K562 (cell line): ENCODE measurements around the gene MARCHF9. TPM values are rescaled to one million over a fixed set of nuclear protein-coding genes. Genes with fewer than 3 reads are reported as not detected.
A peak's percentile ranks its signal among the peaks of the same experiment; 100 is the strongest.

Experiments used
- ATAC-seq: fragments of 200-7000 bp; cut with Tn5 transposase; 3 replicates; pipeline ENCODE4 v1.9.1; 2020; ENCODE audit warnings: moderate library complexity
- BruUV-seq: library from RNA; stranded (reverse); fragments of 400-500 nt; replicated peaks from 2 replicates; lab custom pipeline; 2021; lab: Mats Ljungman, UMichigan
- CTCF ChIA-PET: fragments of 300-600 bp; formaldehyde crosslinking; extraction: SDS; loops from one replicate; lab custom pipeline; 2021; ENCODE audit warnings: low intra/inter-chr PET ratio; lab: Yijun Ruan, JAX
- POLR2A ChIA-PET: fragments of 300-600, 350-650 bp; sonication (Branson Sonifier 250); formaldehyde crosslinking; extraction: SDS; loops from one replicate; lab custom pipeline; 2021; ENCODE audit warnings: antibody characterized with exemption, inconsistent platforms; lab: Yijun Ruan, JAX
- DNase-seq, 4 experiments: peaks; one replicate each; pipeline versions ENCODE4 v3.0.0 to v3.0.0-alpha.2; 2011 to 2018; ENCODE audit warnings: low spot score in 3 of 4, mixed read lengths in 3 of 4; ENCODE audit errors: extremely low read depth in 1 of 4
- FAIRE-seq: peaks from 2 replicates; lab custom pipeline; 2011; peaks lifted over from hg19 to GRCh38; lab: Jason Lieb, UNC
- H2AFZ ChIP-seq: 2 replicates; pipeline ENCODE4 v1.6.0; 2011; ENCODE audit warnings: low read depth, low read length, control low read depth, inconsistent platforms
- H3K27ac ChIP-seq: fragments of 200-600 bp; 3 replicates; pipeline ENCODE4 v1.8.0; 2011; ENCODE audit warnings: low read depth, mild to moderate bottlenecking, control low read depth, inconsistent platforms, low read length, moderate library complexity, mixed read lengths; ENCODE audit errors: extremely low read depth
- H3K27me3 ChIP-seq, 2 experiments: fragments of 300-600 bp in 1 of 2; 2 replicates in 1 of 2; 3 replicates in 1 of 2; pipeline versions ENCODE4 v1.6.0 to v1.8.0; 2011; ENCODE audit warnings: inconsistent platforms in 2 of 2, low read length in 2 of 2, mild to moderate bottlenecking in 1 of 2, mixed read lengths in 1 of 2, moderate library complexity in 1 of 2; ENCODE audit not compliant: control insufficient read depth in 2 of 2, insufficient read depth in 2 of 2
- H3K36me3 ChIP-seq: fragments of 300-600 bp; 3 replicates; pipeline ENCODE4 v1.8.0; 2011; ENCODE audit warnings: mild to moderate bottlenecking, low read length, inconsistent platforms; ENCODE audit not compliant: control insufficient read depth, insufficient read depth
- H3K4me1 ChIP-seq, 2 experiments: fragments of 200-600 bp in 1 of 2; replicated peaks in 1 of 2; 2 replicates in 1 of 2; 3 replicates in 1 of 2; pipeline versions ENCODE4 v1.5.1 to v1.8.0; 2011; ENCODE audit warnings: inconsistent platforms in 2 of 2, low read length in 2 of 2, mild to moderate bottlenecking in 1 of 2, mixed read lengths in 1 of 2, moderate library complexity in 1 of 2; ENCODE audit not compliant: control insufficient read depth in 2 of 2, insufficient read depth in 2 of 2
- H3K4me2 ChIP-seq: 2 replicates; pipeline ENCODE4 v1.6.1; 2011; ENCODE audit warnings: low read length, control low read depth, inconsistent platforms, mixed read lengths; ENCODE audit not compliant: insufficient read depth
- H3K4me3 ChIP-seq: fragments of 200-600 bp; sonication (generic), shearing (Covaris generic); 2 replicates; pipeline ENCODE4 v1.5.1; 2016; ENCODE audit warnings: control low read depth, inconsistent platforms
- H3K79me2 ChIP-seq: fragments of 200-600 bp; 3 replicates; pipeline ENCODE4 v1.8.0; 2011; ENCODE audit warnings: low read length, inconsistent platforms; ENCODE audit not compliant: control insufficient read depth, insufficient read depth
- H3K9ac ChIP-seq, 2 experiments: 2 replicates each; pipeline versions ENCODE4 v1.6.0 to v1.6.1; 2011; ENCODE audit warnings: low read depth in 2 of 2, low read length in 2 of 2, control low read depth in 1 of 2, inconsistent platforms in 1 of 2, mild to moderate bottlenecking in 1 of 2, mixed read lengths in 1 of 2; ENCODE audit not compliant: insufficient read depth in 1 of 2
- H3K9me1 ChIP-seq: one replicate; pipeline ENCODE4 v1.6.0; 2011; ENCODE audit warnings: inconsistent platforms, mild to moderate bottlenecking, low read length, moderate library complexity; ENCODE audit not compliant: control insufficient read depth, insufficient read depth
- H3K9me3 ChIP-seq: replicated peaks from 2 replicates; pipeline ENCODE4 v1.5.1; 2011; ENCODE audit warnings: low read depth, low read length, inconsistent platforms; ENCODE audit not compliant: control insufficient read depth, insufficient read depth
- H4K20me1 ChIP-seq: replicated peaks from 2 replicates; pipeline ENCODE4 v1.6.1; 2011; ENCODE audit warnings: low read length, inconsistent platforms, mixed read lengths; ENCODE audit not compliant: control insufficient read depth, insufficient read depth
- ATF3 ChIP-seq, 2 experiments: fragments of 450-650 bp in 1 of 2; sonication (generic) in 1 of 2; formaldehyde crosslinking in 1 of 2; IDR thresholded peaks in 1 of 2; conservative IDR thresholded peaks in 1 of 2; 2 replicates each; pipeline versions ENCODE4 v1.6.1 to v1.8.1; 2016 to 2023; ENCODE audit warnings: mild to moderate bottlenecking in 2 of 2, moderate library complexity in 2 of 2, inconsistent platforms in 1 of 2, missing genetic modification reagents in 1 of 2
- CBFA2T3 ChIP-seq: fragments of 450-650 bp; IDR thresholded peaks from 2 replicates; pipeline ENCODE4 v1.6.1; 2017
- ILK ChIP-seq: fragments of 450-650 bp; IDR thresholded peaks from 2 replicates; pipeline ENCODE4 v1.6.1; 2016; ENCODE audit warnings: missing genetic modification characterization, low read depth, mild to moderate bottlenecking, missing compliant biosample characterization, moderate library complexity, borderline replicate concordance
- POLR3A ChIP-seq: IDR thresholded peaks from 2 replicates; pipeline ENCODE4 v1.6.1; 2011; ENCODE audit warnings: borderline replicate concordance, mild to moderate bottlenecking, moderate library complexity; ENCODE audit not compliant: insufficient read length, insufficient read depth; ENCODE audit errors: extremely low read depth
- RFX1 ChIP-seq: fragments of 450-650 bp; IDR thresholded peaks from 2 replicates; pipeline ENCODE4 v1.6.1; 2016; ENCODE audit warnings: mild to moderate bottlenecking, moderate library complexity
- WGBS: fragments of 100-300 bp; shearing (Covaris generic); methylation state at CpG from one replicate; pipeline ENCODE4 v1.1.6; 2016; ENCODE audit warnings: low coverage, mixed read lengths; ENCODE audit not compliant: insufficient coverage; ENCODE audit errors: missing lambda C conversion rate; 5-methylcytosine and 5-hydroxymethylcytosine counted together
- in situ Hi-C: fragments of 300-500 bp; cut with MboI; formaldehyde crosslinking; loops from 4 replicates; pipeline ENCODE4 v1.15.0; 2018; ENCODE audit warnings: inconsistent platforms, mixed read lengths
- intact Hi-C: fragments of 100-400 bp; cut with micrococcal nuclease; formaldehyde crosslinking; loops from 2 replicates; pipeline ENCODE4 v1.14.2; 2022
- polyA plus RNA-seq, 8 experiments: library from polyadenylated mRNA; depleted of rRNA in 4 of 8; stranded (reverse) in 5 of 8; unstranded in 3 of 8; fragments of >200 nt; fragmentation: Nextera tagmentation in 2 of 8; fragmentation: Illumina TruSeq in 1 of 8; extraction: Ambion mirVana in 2 of 8; extraction: Trizol in 1 of 8; gene quantifications; 2 replicates each; pipeline versions ENCODE4 v1.2.1 to v1.2.3, GENCODE V29; 2011 to 2014; ENCODE audit warnings: inconsistent platforms in 1 of 8, missing spikeins in 1 of 8
- total RNA-seq, 7 experiments: library from RNA; depleted of rRNA in 6 of 7; stranded (reverse); fragments of >200 nt in 6 of 7; fragmentation: Illumina TruSeq in 2 of 7; extraction: Trizol in 2 of 7; gene quantifications; 2 replicates each; pipeline versions ENCODE4 v1.2.1 to v1.2.3, GENCODE V29; 2011 to 2021; ENCODE audit warnings: low replicate concordance in 1 of 7
- TF ChIP-seq, protein P1 (sequence below), 3 experiments: IDR thresholded peaks in 2 of 3; conservative IDR thresholded peaks in 1 of 3; 2 replicates each; pipeline ENCODE4 v1.5.1; 2011 to 2012; ENCODE audit warnings: low read length in 3 of 3, mild to moderate bottlenecking in 3 of 3, control low read depth in 2 of 3, improper control_type of control experiment in 1 of 3, inconsistent platforms in 1 of 3, low read depth in 1 of 3, mixed read lengths in 1 of 3, moderate library complexity in 1 of 3; ENCODE audit not compliant: insufficient read depth in 2 of 3

MARCHF9 gene
- total and polyA plus RNA-seq, 9 of the 15 experiments (the other 6 are each of a cell fraction or from before 2014, with no cell fraction given) = 0.80 to 12.4 (median 6.2) TPM

GRCh38 chr12:57735198-57735855, 19.6 kb upstream of the MARCHF9 start:
- Histone ChIP-seq H3K27ac (no peak overlapping the region), H4K20me1 (no peaks in the 10 kb centered on the region), H3K36me3 (no peaks in the 10 kb centered on the region), H3K4me1 (peaks cover 9 to 31% of the 10 kb centered on the region in 2 experiments; a peak in 4 of 5 replicates), H3K79me2 (no peaks in the 10 kb centered on the region), H3K9me1 (peaks cover 4% of the 10 kb centered on the region), H3K27me3 (peaks cover 28 to 66% of the 10 kb centered on the region in 2 experiments), H2AFZ (peak overlapping the region; percentile 94), H3K4me2 (peak overlapping the region; percentile 81)
- 3% methylated on average over 6 of the region's 8 CpGs for WGBS
- ChIA-PET CTCF (interaction anchor here (2.3 kb wide), 1 partner anchor 152 kb away, joined by 17 read pairs; no protein-coding TSS in a partner anchor), POLR2A (interaction anchor here (0.5 to 3.5 kb wide), 7 partner anchors 10 to 606 kb away, joined by 3 to 15 read pairs (median 4); partner anchors contain the start of genes DCTN2 and TSPAN31)
- no peak for ATAC-seq
- no TSS peak for BruUV-seq
- intact Hi-C loops = loop anchor here (5.0 kb wide), 1 partner anchor 213 kb away; the partner anchor contains the start of genes DDIT3 and MBD6
- FAIRE-seq = no peak
- no peak for TF ChIP-seq ATF3 (IDR thresholded peaks at IDR 0.05)
- TF ChIP-seq ATF3 (CRISPR knock-in tag; conservative IDR thresholded peaks at IDR 0.05) = no peak
- TF ChIP-seq ILK = no peak
- TF ChIP-seq CBFA2T3 = no peak
- TF ChIP-seq, protein P1, sequence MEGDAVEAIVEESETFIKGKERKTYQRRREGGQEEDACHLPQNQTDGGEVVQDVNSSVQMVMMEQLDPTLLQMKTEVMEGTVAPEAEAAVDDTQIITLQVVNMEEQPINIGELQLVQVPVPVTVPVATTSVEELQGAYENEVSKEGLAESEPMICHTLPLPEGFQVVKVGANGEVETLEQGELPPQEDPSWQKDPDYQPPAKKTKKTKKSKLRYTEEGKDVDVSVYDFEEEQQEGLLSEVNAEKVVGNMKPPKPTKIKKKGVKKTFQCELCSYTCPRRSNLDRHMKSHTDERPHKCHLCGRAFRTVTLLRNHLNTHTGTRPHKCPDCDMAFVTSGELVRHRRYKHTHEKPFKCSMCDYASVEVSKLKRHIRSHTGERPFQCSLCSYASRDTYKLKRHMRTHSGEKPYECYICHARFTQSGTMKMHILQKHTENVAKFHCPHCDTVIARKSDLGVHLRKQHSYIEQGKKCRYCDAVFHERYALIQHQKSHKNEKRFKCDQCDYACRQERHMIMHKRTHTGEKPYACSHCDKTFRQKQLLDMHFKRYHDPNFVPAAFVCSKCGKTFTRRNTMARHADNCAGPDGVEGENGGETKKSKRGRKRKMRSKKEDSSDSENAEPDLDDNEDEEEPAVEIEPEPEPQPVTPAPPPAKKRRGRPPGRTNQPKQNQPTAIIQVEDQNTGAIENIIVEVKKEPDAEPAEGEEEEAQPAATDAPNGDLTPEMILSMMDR (IDR thresholded peaks at IDR 0.05 in 2 of 3, conservative IDR thresholded peaks at IDR 0.05 in 1 of 3; ENCODE audit: insufficient read depth in 2 of 3, low read depth in 1 of 3, low read length in 3 of 3) = no peak
- TF ChIP-seq POLR3A = no peak
- TF ChIP-seq RFX1 = peak; percentile 95
- TF ChIP-seq, all 486 proteins: peak for 1
- Histone ChIP-seq H3K9me3 (no peaks in the 10 kb centered on the region), H3K4me3 (no peak overlapping the region), H3K9ac (no peak overlapping the region)
- in situ Hi-C loops = no loop called here
- no peak for DNase-seq
